Breast epithelium (tissue), 4 donors: ENCODE measurements around the gene INTS14. TPM values are rescaled to one million over a fixed set of nuclear protein-coding genes. Genes with fewer than 3 reads are reported as not detected.
A peak's percentile ranks its signal among the peaks of the same experiment; 100 is the strongest.

Experiments
- DNase-seq, 2 donors: peaks; one replicate each; pipeline ENCODE4 v3.0.0-alpha.2; 2019; ENCODE audit warnings: low spot score in 2 of 2
- H3K27ac ChIP-seq, 2 donors: fragments of 200-600 bp; sonication (generic) in 1 of 2; one replicate each; pipeline ENCODE4 v1.5.1; 2016 to 2019; ENCODE audit warnings: mild to moderate bottlenecking in 1 of 2
- H3K27me3 ChIP-seq, 2 donors: fragments of 200-600 bp; sonication (generic) in 1 of 2; one replicate each; pipeline versions ENCODE4 v1.5.1 to v1.6.0; 2017 to 2019; ENCODE audit warnings: control low read depth in 1 of 2, mild to moderate bottlenecking in 1 of 2
- H3K36me3 ChIP-seq: fragments of 200-600 bp; one replicate; pipeline ENCODE4 v1.5.1; 2019
- H3K4me1 ChIP-seq, 2 donors: fragments of 200-600 bp; sonication (generic); one replicate each; pipeline ENCODE4 v1.5.1; 2016 to 2019; ENCODE audit warnings: control low read depth in 1 of 2
- H3K4me3 ChIP-seq, 3 donors: fragments of 200-600 bp; sonication (generic); 1 replicate in 2 of 3; 2 replicates in 1 of 3; pipeline ENCODE4 v1.5.1; 2016 to 2019; ENCODE audit warnings: mild to moderate bottlenecking in 3 of 3, moderate library complexity in 2 of 3
- H3K9me3 ChIP-seq, 2 donors: fragments of 200-600 bp; sonication (generic) in 1 of 2; one replicate each; pipeline ENCODE4 v1.5.1; 2016 to 2019; ENCODE audit warnings: control low read depth in 1 of 2
- POLR2A ChIP-seq: fragments of 450-650 bp; IDR thresholded peaks from one replicate; pipeline ENCODE4 v1.6.1; 2016; ENCODE audit warnings: antibody characterized with exemption, mild to moderate bottlenecking, moderate library complexity
- POLR2AphosphoS5 ChIP-seq, 3 donors: sonication (generic); formaldehyde crosslinking; IDR thresholded peaks; one replicate each; pipeline ENCODE4 v1.6.1; 2017; ENCODE audit warnings: antibody characterized with exemption in 3 of 3
- intact Hi-C: fragments of 100-400 bp; cut with DNase I; formaldehyde crosslinking; loops from one replicate; pipeline ENCODE4 v1.15.1; 2023; ENCODE audit warnings: low total_unique reads
- total RNA-seq, 3 donors: library from RNA; depleted of rRNA; stranded (reverse); fragments of >200 nt; gene quantifications; one replicate each; pipeline ENCODE4 v1.1.0, GENCODE V29; 2016
- TF ChIP-seq, protein P1 (sequence below), 3 donors: fragments of 450-650 bp; IDR thresholded peaks; one replicate each; pipeline ENCODE4 v1.5.1; 2016 to 2017; ENCODE audit warnings: antibody characterized with exemption in 3 of 3, mild to moderate bottlenecking in 3 of 3, moderate library complexity in 3 of 3

The INTS14 gene
- total RNA-seq, 3 donors from 2014 or later, result 34.6 to 54.3 (median 37.7) TPM

DNA sequence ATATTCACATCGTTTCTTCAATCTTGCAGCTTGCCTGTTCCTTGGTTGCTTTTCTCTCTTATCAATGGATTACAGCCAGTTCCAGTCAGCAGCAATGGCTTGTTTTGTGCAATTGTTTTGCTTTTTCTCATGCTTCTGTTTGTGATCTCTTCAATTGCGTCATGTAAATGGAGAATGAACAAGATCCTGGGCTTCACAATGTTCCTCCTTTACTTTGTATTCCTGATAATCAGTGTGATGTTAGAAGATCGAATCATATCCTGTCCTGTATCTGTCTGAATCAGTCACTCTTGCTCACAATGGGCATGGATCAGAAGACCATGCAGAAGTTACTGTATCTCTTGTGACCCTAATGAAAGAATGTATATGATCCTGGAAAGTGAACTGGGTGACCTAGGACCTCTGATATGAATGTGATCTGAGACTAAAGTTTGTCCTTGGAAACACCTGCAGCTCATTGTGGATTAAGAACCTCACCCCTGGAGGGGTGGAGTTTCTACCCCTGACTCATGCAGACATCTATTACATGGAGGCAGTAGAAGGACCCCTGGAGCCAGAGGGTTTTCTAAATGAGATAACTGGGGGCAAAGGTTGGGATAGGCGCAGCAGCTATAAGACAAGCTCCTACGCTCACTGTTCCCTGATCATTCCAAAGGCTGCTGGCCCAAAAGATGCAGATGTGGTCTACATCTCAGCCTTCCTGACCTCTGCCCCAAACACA lies 43.0 kb upstream of the INTS14 start:
- DNase-seq, result no peak
- Histone ChIP-seq H3K36me3 (no peaks in the 10 kb centered on the region), H3K4me1 (peaks cover 0 to 4% of the 10 kb centered on the region in 2 donors), H3K27me3 (no peaks in the 10 kb centered on the region), H3K4me3 (no peak overlapping the region), H3K9me3 (no peaks in the 10 kb centered on the region), H3K27ac (no peak overlapping the region)
- TF ChIP-seq POLR2A (no peak), POLR2AphosphoS5 (IDR thresholded peaks at IDR 0.05) (no peak)
- TF ChIP-seq, protein P1, sequence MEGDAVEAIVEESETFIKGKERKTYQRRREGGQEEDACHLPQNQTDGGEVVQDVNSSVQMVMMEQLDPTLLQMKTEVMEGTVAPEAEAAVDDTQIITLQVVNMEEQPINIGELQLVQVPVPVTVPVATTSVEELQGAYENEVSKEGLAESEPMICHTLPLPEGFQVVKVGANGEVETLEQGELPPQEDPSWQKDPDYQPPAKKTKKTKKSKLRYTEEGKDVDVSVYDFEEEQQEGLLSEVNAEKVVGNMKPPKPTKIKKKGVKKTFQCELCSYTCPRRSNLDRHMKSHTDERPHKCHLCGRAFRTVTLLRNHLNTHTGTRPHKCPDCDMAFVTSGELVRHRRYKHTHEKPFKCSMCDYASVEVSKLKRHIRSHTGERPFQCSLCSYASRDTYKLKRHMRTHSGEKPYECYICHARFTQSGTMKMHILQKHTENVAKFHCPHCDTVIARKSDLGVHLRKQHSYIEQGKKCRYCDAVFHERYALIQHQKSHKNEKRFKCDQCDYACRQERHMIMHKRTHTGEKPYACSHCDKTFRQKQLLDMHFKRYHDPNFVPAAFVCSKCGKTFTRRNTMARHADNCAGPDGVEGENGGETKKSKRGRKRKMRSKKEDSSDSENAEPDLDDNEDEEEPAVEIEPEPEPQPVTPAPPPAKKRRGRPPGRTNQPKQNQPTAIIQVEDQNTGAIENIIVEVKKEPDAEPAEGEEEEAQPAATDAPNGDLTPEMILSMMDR (IDR thresholded peaks at IDR 0.05), result no peak
- intact Hi-C loops, result no loop called here

- Histone ChIP-seq H3K27me3 (no peaks in the 10 kb centered on the region), H3K27ac (no peak overlapping the region), H3K9me3 (no peaks in the 10 kb centered on the region), H3K36me3 (no peaks in the 10 kb centered on the region), H3K4me1 (peaks cover 0 to 4% of the 10 kb centered on the region in 2 donors), H3K4me3 (no peak overlapping the region)
- intact Hi-C loops, result no loop called here
- DNase-seq, result no peak
- TF ChIP-seq POLR2AphosphoS5 (IDR thresholded peaks at IDR 0.05), result no peak
- TF ChIP-seq, protein P1 (IDR thresholded peaks at IDR 0.05), result no peak
- TF ChIP-seq POLR2A, result no peak
Observed at GRCh38 chr15:65653341-65653740, 42.4 kb upstream of the INTS14 start.

DNA sequence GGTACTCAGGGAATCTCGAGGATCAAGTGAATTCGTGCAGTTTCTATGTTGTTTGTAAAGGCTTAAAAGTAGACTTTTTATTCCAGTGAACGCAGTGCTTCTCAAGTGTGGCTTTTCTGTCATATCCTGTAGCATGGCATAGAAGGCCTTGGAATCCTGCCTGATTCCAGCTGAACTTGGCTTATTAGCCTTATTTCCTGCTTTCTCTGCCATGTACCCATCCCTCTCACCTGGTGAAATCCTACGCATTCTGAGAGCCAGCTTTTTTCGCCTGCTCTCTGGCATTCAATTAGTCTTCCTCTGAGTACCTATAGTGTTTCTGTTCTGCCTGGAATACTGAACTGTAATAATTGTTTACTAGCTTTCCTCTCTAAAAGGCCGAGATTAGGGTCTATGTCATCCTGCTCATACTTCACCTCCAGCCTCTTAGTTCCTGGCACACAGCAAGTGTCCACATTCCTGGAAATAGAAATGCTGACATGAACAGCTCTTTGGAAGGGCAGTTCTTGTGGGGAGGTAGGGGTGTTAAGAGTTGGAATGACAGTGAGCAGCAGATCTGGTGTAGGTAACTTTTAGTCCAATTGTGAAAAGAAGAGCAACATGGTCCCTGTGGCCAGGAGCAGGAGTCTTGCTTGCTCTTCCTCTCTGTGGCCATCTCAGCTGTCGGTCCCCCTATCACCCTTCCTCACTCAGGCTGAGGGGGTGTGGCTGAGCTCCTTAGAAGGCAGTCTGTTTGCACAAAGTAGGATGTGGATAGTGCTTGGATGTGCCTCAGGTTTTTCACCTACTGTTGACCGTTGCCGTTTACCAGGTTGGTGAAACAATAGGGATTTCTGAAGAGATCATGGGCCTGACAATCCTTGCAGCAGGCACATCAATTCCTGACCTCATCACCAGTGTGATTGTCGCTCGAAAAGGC lies 41.2 kb upstream of the INTS14 start:
- TF ChIP-seq POLR2A (no peak), POLR2AphosphoS5 (IDR thresholded peaks at IDR 0.05) (no peak)
- TF ChIP-seq, protein P1 (IDR thresholded peaks at IDR 0.05), result no peak
- no peak overlapping the region for H3K4me3 ChIP-seq
- peaks cover 0 to 4% of the 10 kb centered on the region in 2 donors for H3K4me1 ChIP-seq
- H3K9me3 ChIP-seq, result no peaks in the 10 kb centered on the region
- peak in 1 of 2 donors; percentile 23 for DNase-seq
- H3K36me3 ChIP-seq, result no peaks in the 10 kb centered on the region
- H3K27me3 ChIP-seq, result no peaks in the 10 kb centered on the region
- H3K27ac ChIP-seq, result peak overlapping the region; percentile 4 to 34
- intact Hi-C loops, result no loop called here

DNA sequence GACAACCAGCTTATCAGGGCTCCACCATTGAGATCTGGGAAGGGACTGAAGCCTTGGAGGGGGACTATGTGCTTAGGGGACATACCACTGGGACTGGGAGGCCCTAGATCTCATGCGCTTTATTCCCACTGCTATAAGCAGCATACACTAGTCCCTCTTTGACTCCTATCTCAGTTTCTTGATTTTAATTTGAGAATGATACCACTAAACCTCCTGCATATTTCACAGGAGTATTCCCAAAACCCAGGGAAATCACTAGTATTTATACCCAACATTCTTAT lies 40.1 kb upstream of the INTS14 start:
- intact Hi-C loops, result no loop called here
- H3K27ac ChIP-seq, result no peak overlapping the region
- no peaks in the 10 kb centered on the region for H3K9me3 ChIP-seq
- H3K4me1 ChIP-seq, result peaks cover 0 to 4% of the 10 kb centered on the region in 2 donors
- TF ChIP-seq, protein P1 (IDR thresholded peaks at IDR 0.05), result no peak
- TF ChIP-seq POLR2A (no peak), POLR2AphosphoS5 (IDR thresholded peaks at IDR 0.05) (no peak)
- no peak overlapping the region for H3K4me3 ChIP-seq
- no peaks in the 10 kb centered on the region for H3K36me3 ChIP-seq
- H3K27me3 ChIP-seq, result no peaks in the 10 kb centered on the region
- DNase-seq, result no peak
